Panc1 (cell line): Measurements from ENCODE around the gene CBY1. TPM values are rescaled to one million over a fixed set of nuclear protein-coding genes. Genes with fewer than 3 reads are reported as not detected.

Source experiments
- ATAC-seq: fragments of 200-7000 bp; cut with Tn5 transposase; 2 replicates; pipeline ENCODE4 v1.9.1; 2020; ENCODE audit warnings: mild to moderate bottlenecking, moderate library complexity
- BruUV-seq: library from RNA; stranded (reverse); fragments of 400-500 nt; replicated peaks from 2 replicates; lab custom pipeline; 2021; lab: Mats Ljungman, UMichigan
- CTCF ChIA-PET: fragments of 300-600 bp; sonication (Branson Sonifier 250); formaldehyde crosslinking; loops from one replicate; lab custom pipeline; 2022; ENCODE audit warnings: antibody characterized with exemption; lab: Charles Lee
- POLR2A ChIA-PET: fragments of 300-600 bp; sonication (Branson Sonifier 250); formaldehyde crosslinking; loops from one replicate; lab custom pipeline; 2022; ENCODE audit warnings: antibody characterized with exemption; lab: Charles Lee
- DNase-seq: peaks from one replicate; pipeline ENCODE4 v3.0.0-alpha.2; 2010; ENCODE audit warnings: low read depth, low spot score
- H3K27ac ChIP-seq: 2 replicates; pipeline ENCODE4 v1.5.1; 2011; ENCODE audit warnings: mild to moderate bottlenecking, low read length, inconsistent platforms
- H3K27me3 ChIP-seq: fragments of 200-500 bp; sonication (Bioruptor generic); 2 replicates; pipeline ENCODE4 v1.6.0; 2014; ENCODE audit warnings: low read length, inconsistent platforms; ENCODE audit not compliant: control insufficient read depth, insufficient read depth
- H3K36me3 ChIP-seq: fragments of 200-500 bp; sonication (Bioruptor generic); 2 replicates; pipeline ENCODE4 v1.5.1; 2014; ENCODE audit warnings: inconsistent platforms, mild to moderate bottlenecking, low read length, moderate library complexity; ENCODE audit not compliant: control insufficient read depth, insufficient read depth
- H3K4me1 ChIP-seq: 2 replicates; pipeline ENCODE4 v1.5.1; 2011; ENCODE audit warnings: inconsistent platforms, mild to moderate bottlenecking, low read length, moderate library complexity; ENCODE audit not compliant: control insufficient read depth, insufficient read depth
- H3K4me3 ChIP-seq, 2 experiments: 2 replicates each; pipeline ENCODE4 v1.5.1; 2011 to 2012; ENCODE audit warnings: low read depth in 2 of 2, low read length in 2 of 2, mild to moderate bottlenecking in 2 of 2, inconsistent platforms in 1 of 2, moderate library complexity in 1 of 2
- H3K9me3 ChIP-seq: fragments of 200-500 bp; sonication (Bioruptor generic); 2 replicates; pipeline ENCODE4 v1.5.1; 2014; ENCODE audit warnings: low read depth, mild to moderate bottlenecking, inconsistent platforms, low read length, moderate library complexity; ENCODE audit not compliant: control insufficient read depth, insufficient read depth
- POLR2AphosphoS5 ChIP-seq: IDR thresholded peaks from 2 replicates; pipeline ENCODE4 v1.6.1; 2012; ENCODE audit warnings: mild to moderate bottlenecking, low read depth, low read length, moderate library complexity
- SIN3A ChIP-seq: IDR thresholded peaks from 2 replicates; pipeline ENCODE4 v1.6.1; 2012; ENCODE audit warnings: low read depth, mild to moderate bottlenecking, low read length, moderate library complexity, borderline replicate concordance; ENCODE audit not compliant: insufficient read depth
- TCF7L2 ChIP-seq: IDR thresholded peaks from 2 replicates; pipeline ENCODE4 v1.6.1; 2011; ENCODE audit warnings: mild to moderate bottlenecking, low read depth, low read length, inconsistent platforms
- in situ Hi-C: cut with HindIII; loops from 2 replicates; pipeline ENCODE4 v1.10.0; 2016; ENCODE audit warnings: low sequenced_read_pairs, low pct_unique_long_range_greater_than_20kb
- intact Hi-C: fragments of 100-400 bp; cut with micrococcal nuclease; formaldehyde crosslinking; loops from one replicate; pipeline ENCODE4 v1.10.0; 2022; ENCODE audit not compliant: unreplicated experiment
- total RNA-seq: library from RNA; stranded (reverse); gene quantifications from one replicate; pipeline ENCODE4 v1.2.1, GENCODE V29; 2021; ENCODE audit not compliant: unreplicated experiment
- TF ChIP-seq, protein P1 (sequence below), 2 experiments: IDR thresholded peaks; 2 replicates each; pipeline ENCODE4 v1.6.1; 2011 to 2012; ENCODE audit warnings: low read depth in 2 of 2, control low read depth in 1 of 2, low read length in 1 of 2, mild to moderate bottlenecking in 1 of 2, moderate library complexity in 1 of 2; ENCODE audit not compliant: insufficient read depth in 1 of 2
- TF ChIP-seq, protein P2 (sequence below): fragments of 450-650 bp; IDR thresholded peaks from 2 replicates; pipeline ENCODE4 v1.5.1; 2017; ENCODE audit warnings: mild to moderate bottlenecking

Gene CBY1
- total RNA-seq, 1 experiment from 2014 or later: 20.4 TPM

DNA sequence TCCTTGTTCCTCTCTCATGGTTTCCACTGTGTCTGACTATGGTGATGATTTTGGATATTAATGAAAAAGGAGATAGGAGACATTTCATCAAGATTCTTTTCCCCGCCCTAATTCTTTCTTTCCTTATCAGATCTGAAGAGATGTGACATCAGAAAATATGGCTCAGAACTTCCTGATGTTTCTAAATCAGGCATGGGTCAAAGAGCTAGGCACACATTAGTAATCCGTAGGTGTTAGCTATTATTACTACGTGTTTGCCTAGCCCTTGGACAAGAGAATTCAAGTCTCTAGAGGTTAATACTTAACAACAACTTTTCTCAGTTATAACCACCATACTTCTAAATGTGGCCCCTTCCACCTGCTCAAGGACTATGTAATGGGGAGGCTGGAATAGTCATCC, 38.5 kb downstream of the CBY1 start:
- Histone ChIP-seq H3K27ac (no peak overlapping the region), H3K9me3 (no peaks in the 10 kb centered on the region), H3K27me3 (no peaks in the 10 kb centered on the region), H3K36me3 (no peaks in the 10 kb centered on the region), H3K4me3 (no peak overlapping the region), H3K4me1 (peaks cover 19% of the 10 kb centered on the region)
- intact Hi-C loops (no loop called here), in situ Hi-C loops (no loop called here)
- ATAC-seq (no peak), DNase-seq (no peak)
- ChIA-PET POLR2A (no interaction called here), CTCF (interaction anchor here (0.7 kb wide), 1 partner anchor 14 kb away, joined by 4 read pairs; no protein-coding TSS in a partner anchor)
- no TSS peak for BruUV-seq
- TF ChIP-seq, protein P1, sequence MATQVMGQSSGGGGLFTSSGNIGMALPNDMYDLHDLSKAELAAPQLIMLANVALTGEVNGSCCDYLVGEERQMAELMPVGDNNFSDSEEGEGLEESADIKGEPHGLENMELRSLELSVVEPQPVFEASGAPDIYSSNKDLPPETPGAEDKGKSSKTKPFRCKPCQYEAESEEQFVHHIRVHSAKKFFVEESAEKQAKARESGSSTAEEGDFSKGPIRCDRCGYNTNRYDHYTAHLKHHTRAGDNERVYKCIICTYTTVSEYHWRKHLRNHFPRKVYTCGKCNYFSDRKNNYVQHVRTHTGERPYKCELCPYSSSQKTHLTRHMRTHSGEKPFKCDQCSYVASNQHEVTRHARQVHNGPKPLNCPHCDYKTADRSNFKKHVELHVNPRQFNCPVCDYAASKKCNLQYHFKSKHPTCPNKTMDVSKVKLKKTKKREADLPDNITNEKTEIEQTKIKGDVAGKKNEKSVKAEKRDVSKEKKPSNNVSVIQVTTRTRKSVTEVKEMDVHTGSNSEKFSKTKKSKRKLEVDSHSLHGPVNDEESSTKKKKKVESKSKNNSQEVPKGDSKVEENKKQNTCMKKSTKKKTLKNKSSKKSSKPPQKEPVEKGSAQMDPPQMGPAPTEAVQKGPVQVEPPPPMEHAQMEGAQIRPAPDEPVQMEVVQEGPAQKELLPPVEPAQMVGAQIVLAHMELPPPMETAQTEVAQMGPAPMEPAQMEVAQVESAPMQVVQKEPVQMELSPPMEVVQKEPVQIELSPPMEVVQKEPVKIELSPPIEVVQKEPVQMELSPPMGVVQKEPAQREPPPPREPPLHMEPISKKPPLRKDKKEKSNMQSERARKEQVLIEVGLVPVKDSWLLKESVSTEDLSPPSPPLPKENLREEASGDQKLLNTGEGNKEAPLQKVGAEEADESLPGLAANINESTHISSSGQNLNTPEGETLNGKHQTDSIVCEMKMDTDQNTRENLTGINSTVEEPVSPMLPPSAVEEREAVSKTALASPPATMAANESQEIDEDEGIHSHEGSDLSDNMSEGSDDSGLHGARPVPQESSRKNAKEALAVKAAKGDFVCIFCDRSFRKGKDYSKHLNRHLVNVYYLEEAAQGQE (IDR thresholded peaks at IDR 0.05; ENCODE audit: insufficient read depth in 1 of 2, low read depth in 2 of 2, low read length in 1 of 2): no peak
- TF ChIP-seq, protein P2, sequence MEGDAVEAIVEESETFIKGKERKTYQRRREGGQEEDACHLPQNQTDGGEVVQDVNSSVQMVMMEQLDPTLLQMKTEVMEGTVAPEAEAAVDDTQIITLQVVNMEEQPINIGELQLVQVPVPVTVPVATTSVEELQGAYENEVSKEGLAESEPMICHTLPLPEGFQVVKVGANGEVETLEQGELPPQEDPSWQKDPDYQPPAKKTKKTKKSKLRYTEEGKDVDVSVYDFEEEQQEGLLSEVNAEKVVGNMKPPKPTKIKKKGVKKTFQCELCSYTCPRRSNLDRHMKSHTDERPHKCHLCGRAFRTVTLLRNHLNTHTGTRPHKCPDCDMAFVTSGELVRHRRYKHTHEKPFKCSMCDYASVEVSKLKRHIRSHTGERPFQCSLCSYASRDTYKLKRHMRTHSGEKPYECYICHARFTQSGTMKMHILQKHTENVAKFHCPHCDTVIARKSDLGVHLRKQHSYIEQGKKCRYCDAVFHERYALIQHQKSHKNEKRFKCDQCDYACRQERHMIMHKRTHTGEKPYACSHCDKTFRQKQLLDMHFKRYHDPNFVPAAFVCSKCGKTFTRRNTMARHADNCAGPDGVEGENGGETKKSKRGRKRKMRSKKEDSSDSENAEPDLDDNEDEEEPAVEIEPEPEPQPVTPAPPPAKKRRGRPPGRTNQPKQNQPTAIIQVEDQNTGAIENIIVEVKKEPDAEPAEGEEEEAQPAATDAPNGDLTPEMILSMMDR: no peak
- TF ChIP-seq SIN3A (no peak), TCF7L2 (no peak), POLR2AphosphoS5 (no peak)

DNA sequence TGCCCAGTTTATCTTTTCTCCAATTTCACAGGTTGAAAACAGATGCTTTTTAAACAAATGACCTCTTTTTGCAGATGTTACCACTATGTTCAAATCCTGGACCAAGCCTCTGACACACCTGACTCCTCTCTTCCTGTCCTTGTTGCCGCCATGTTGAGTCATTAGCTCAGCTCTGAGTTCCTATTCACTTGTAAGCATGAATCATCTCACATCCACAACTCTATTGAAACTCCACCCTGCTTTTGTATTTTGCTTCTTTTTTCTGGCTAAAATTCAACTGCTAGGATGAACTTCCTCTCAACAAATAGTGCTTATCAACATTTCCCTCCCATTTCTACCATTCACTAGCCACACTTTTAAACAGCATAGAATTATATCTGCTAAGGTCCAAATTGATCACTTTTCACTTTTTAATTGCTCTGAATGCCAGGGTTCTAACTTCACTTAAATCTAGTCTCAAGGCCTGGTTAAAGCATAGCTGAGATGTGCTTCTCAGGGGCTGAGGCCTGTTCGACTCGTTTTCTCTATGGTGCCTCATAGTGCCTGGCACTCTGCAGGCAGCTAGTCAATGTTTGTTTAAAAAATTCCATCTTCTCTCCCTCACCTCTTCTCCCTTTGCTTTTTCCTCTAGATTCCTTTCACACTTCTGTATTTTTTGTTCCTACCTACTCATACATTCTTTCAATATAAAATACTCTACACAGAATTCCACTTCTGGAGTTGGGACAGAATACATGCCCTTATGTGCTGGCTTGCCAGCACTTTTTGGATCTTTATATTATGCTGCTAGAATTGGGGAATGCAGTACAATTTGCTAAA, 40.4 kb downstream of the CBY1 start:
- Histone ChIP-seq H3K27me3 (no peaks in the 10 kb centered on the region), H3K36me3 (no peaks in the 10 kb centered on the region; the same call in 1 of the 2 replicates), H3K27ac (peak overlapping the region; percentile 46), H3K4me1 (peaks cover 19% of the 10 kb centered on the region), H3K4me3 (peak overlapping the region; percentile 21 to 75; a peak in 2 of 4 replicates), H3K9me3 (no peaks in the 10 kb centered on the region)
- DNase-seq: no peak
- CTCF ChIA-PET: no interaction called here
- ATAC-seq: no peak
- no TSS peak for BruUV-seq
- intact Hi-C loops: no loop called here
- no peak for TF ChIP-seq POLR2AphosphoS5
- TF ChIP-seq, protein P1 (IDR thresholded peaks at IDR 0.05; ENCODE audit: insufficient read depth in 1 of 2, low read depth in 2 of 2, low read length in 1 of 2): no peak
- POLR2A ChIA-PET: no interaction called here
- in situ Hi-C loops: no loop called here
